ENCODE results near the gene C2CD4A.

C2CD4A gene

DNA sequence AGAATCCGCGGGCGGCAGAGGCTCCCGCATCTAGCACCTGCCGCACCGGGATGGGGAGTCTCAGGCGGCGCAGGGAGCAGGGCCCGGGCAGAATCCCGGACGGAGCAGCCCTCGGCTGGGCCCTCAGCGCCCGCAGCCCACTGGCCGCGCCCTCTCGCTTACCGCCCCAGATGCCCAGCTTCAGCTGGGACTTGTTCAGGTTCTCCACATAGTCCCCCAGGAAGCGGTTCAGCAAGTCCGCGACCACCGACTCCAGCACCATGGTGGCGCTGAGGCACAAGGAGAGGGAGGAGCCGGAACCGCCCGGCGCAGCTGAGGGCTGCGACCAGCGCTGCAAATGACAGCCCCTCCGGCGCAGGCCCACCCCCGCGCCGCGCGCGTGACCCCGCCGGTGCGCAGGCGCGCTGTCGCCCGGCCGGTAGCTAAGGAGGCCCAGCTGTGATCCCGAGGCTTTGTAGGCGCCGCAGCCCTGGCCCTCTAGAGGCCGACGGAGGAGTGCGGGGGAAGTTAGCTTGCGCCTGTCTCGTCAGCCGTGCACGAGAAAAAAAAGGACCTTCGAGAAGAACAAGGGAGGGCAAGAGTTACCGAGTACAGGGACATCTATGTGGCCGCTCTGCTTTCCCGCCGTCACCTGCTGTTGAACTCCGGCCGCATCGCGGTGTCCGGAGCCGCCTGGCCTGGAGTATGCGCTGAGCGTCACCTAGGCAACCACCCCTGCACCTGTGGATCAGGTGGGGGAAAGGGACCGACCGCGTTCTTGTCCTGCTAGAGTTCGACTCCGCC is 6.5 kb upstream of the C2CD4A start, which contains the start of gene VPS13C:
TSS of gene VPS13C (minus strand) at position 335 of the 783 bp plus-strand sequence. CDS start at position 262, 73 bp downstream.
- DNase-seq (ENCODE audit: low read depth): peak; percentile 85

DNA sequence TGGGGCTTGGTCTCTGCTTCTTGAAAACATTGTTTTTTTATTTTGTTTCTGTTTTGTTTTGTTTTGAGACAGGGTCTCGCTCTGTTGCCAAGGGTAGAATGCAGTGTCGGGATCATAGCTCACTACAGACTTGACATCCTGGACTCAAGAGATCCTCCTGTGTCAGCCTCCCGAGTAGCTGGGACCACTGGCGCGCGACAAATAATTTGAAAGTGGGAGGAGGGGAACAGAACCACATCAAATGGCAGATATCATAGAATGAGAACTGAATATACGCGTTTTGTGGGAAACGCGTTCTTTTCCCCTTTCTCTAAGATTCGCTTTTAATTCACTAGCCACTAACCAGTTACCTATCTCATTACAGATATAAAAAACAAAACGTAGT is 5.9 kb upstream of the C2CD4A start:
- no peak for DNase-seq (ENCODE audit: low read depth)

DNA sequence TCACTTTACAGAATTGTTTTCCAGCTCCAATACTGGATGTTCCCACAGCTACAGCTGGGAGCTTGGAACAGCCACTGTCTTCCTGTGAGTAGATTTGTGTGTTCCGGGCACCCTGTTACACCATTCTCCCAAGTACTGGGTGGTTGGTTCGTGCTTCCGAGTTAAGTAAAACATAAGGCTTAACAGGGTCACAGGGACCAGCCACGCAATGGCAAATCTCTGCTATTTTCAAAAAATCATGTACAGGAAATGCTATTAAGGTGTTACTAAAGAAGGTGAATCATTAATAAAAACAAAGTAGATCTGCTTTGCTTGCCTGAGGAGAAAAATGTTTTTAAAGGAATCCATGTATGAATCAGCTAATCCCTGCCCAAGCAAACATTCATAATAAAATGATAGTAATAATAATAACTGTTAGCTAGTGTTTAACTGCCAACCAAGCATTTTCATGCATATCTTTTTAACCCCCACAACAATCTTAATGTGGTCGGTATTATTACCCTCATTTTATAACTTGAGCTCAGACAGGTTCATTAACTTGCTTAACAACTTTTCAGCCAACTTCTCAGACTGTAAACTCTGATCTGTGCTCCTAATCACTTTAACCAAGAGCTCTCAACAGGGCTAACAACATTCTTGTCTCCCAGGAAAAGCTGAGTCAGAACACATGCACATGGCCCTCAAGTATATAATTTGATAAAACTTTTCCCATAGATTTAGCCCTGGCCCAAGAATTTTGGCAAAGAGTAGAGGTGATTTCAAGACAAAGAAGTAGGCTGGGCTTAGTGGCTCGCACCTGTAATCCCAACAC is 2.7 kb upstream of the C2CD4A start:
- no peak for DNase-seq (ENCODE audit: low read depth)

DNA sequence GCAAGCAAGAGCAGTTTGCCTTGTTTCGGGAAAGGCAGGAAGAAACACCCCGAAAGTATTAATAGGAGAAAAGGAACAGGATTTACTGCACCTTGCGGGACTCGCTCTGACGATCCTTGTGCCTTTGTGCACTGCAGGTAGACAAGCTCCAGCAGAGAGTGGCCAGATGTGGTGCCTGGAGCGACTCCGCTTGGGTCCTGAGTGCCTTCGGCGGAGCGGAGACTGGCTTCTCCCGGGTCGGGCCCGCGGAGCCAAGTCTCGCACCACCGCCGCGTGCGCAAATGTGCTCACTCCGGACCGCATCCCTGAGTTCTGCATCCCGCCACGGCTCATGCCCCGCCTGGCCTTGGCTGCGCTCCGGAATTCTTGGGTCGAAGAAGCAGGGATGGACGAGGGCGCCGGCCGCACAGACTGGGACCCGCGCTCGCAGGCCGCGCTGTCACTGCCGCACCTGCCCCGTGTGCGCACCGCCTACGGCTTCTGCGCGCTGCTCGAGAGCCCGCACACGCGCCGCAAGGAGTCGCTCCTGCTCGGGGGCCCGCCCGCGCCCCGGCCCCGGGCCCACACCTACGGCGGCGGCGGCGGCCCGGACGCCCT is 769 bp downstream of the C2CD4A start:
- DNase-seq (ENCODE audit: low read depth): no peak

DNA sequence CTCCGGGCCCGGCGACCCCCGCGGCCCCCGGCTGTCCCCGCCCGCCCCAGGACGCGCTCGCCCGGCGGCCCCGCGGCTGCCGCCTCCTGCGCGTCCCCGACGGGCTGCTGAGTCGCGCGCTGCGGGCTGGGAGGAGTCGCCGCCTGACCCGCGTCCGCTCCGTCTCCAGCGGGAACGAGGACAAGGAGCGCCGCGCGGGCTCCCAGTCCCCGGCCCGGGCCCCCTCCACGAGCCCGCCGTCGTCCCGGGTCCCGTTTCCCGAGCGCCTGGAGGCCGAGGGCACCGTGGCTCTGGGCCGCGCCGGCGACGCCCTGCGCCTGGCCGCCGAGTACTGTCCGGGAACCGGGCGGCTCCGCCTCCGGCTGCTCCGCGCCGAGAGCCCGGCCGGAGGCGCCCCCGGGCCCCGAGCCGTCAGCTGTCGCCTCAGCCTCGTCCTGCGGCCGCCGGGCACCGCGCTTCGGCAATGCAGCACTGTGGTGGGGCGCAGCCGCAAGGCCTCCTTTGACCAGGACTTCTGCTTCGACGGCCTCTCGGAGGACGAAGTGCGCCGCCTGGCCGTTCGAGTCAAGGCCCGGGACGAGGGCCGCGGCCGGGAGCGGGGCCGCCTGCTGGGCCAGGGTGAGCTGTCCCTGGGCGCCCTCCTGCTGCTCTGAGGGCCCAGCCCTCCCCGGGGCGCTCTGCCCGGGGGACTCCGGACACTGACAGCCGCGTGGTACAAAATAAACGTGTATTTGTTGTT is 1.5 kb downstream of the C2CD4A start:
- no peak for DNase-seq (ENCODE audit: low read depth)

GRCh38 chr15:62068810-62069167 is 2.0 kb downstream of the C2CD4A start:
- DNase-seq (ENCODE audit: low read depth): no peak

DNA sequence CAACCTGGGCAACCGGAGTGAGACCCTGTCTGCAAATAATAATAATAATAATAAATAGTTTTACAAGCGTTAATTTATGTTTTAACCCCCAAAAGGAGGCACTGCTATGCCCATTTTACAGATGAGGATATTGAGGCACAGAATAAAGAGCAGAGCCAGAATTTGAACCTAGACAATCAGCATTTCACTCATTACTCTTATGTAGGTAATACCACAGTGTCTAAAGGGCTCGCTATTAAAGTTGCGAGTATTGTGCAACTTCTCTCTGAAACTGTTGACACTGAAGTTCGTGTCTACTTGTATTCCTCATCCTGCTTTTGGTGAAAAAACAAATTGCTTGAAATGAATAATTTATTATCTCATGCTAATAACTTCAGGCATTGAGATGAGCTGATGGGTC is 2.8 kb downstream of the C2CD4A start:
- no peak for DNase-seq (ENCODE audit: low read depth)

- DNase-seq (ENCODE audit: low read depth): no peak
Measured at GRCh38 chr15:62071711-62072308, 5.0 kb downstream of the C2CD4A start.

GRCh38 chr15:62075595-62076277 is 9.0 kb downstream of the C2CD4A start:
- DNase-seq (ENCODE audit: low read depth): no peak

- no peak for DNase-seq (ENCODE audit: low read depth)
Measured at GRCh38 chr15:62079594-62079993, 12.8 kb downstream of the C2CD4A start.

DNA sequence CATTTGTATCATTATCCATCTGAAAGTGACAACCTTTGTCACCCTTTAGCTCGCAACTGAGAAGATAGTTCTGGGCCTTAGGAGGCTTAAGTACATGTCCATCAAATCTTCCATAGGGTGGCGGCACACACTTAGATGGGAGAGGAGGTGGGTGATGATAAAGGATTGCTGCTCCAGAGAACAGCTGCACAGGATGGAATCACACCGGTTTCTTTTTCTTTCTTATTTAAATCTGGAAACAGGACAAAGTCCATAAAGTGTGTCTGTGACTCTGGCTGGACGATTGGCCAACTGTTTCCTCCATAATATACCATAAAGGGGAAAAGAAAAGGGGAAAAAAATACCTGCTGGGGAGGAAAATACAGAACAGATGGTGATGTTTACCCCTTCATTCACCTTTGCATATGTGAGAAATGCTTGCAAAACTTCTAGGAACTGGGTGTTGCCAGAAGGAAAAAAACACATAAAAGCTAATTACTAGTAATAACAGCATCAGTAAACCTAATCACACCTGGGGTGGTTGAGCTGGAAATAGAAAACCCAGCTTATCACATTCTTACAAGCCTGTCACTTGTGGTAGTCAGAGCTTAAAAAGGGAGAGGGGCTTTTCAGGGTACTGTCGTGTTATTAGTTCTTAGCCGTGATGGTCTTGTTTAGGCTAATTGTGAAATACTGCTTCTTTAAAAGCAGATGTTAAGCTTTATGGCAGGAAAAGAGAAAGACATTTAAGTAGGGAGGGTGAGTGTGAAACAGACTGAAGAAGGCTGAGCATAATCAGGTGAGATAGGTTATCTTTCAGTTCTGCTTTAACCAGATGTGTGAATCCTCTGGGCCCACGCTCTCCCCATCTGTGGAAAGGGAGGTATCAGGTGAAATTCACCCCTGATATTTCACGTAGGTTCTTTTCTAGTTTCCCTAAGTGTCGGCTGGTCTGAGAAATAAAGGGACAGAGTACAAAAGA is 16.7 kb downstream of the C2CD4A start:
- DNase-seq (ENCODE audit: low read depth): no peak

DNA sequence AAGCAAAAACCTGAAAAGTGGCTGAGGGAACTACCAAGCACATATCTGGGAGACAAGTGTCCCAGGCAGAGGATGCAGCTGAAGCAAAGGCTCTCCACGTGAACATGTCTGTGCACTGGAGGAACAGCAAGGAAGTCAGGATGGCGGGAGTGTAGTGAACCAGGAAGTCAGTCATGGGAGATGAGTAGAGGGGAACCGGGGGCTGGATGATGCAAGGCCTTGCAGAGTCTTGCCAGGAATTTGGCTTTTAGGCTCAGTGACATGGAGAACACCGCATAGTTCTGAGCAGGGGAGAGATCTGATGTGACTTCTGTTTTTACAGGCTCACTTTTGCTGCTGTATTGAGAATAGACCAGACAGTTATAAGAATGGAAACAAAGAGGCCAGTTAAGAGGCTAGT is 19.0 kb downstream of the C2CD4A start:
- no peak for DNase-seq (ENCODE audit: low read depth)

GRCh38 chr15:62087671-62088352 is 21.0 kb downstream of the C2CD4A start:
- DNase-seq (ENCODE audit: low read depth): no peak

DNA sequence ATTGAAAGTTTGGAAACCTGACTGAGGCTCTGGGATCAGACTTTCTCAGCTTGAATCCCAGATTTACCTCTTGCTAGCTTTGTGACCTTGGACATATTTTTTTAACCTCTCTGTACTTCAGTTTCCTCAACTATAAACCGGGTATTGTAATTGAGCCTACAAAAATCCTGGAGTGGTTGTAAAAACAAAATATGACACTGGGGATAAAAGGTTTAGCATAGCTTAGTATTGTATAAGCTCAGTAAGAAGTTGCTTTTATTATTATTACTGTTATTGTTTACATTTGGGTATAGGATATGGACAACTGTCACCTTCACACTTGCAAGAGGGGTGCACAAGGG is 21.5 kb downstream of the C2CD4A start:
- DNase-seq (ENCODE audit: low read depth): no peak

- no peak for DNase-seq (ENCODE audit: low read depth)
Measured at GRCh38 chr15:62089616-62090015, 22.8 kb downstream of the C2CD4A start.

GRCh38 chr15:62090988-62091387 is 24.2 kb downstream of the C2CD4A start:
- DNase-seq (ENCODE audit: low read depth): no peak

GRCh38 chr15:62093809-62094208 is 27.0 kb downstream of the C2CD4A start:
- no peak for DNase-seq (ENCODE audit: low read depth)

DNA sequence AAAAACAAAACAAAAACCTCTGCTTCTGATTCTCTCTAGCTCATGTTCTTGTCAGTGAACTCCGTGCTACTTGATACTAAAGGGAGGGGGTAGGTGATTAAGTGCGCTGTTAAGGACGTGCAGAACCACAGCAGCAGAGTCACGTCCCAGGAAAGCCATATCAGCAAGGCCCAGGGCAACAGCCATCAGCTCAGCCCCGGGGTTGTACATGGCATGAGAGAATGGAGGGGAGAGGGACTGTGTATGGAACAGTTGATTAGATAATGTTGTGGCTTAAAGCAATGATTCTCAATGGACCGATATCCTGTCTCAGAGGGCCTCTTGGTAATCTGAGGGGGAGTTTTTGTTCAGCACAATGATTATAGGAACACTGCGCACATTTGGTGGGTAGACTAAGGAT is 27.6 kb downstream of the C2CD4A start:
- no peak for DNase-seq (ENCODE audit: low read depth)

DNA sequence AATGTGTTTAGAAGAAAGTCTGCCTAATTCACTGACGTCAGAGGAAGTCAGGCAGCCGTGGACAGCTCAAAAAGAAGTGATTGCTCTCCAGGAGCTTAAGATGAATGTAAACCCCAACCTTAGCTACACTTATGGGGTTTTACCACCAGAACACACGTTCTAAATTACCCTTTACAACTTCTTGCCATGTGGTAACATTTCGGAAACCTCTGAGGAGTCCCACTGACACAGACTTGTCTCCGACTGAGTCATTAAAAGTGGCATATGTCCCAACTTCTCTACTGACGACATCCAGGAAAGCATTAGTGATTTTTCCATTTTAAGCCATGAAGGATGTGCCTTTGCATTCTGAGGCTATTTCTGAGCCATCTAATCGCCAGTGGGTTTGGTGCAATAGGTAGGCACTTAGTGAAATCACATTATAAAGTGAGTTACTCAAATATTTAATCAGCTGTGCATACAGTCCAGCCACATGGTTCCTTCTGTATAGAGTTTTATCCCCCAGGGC is 32.4 kb downstream of the C2CD4A start:
- no peak for DNase-seq (ENCODE audit: low read depth)

All from T-helper 22 cell (primary cell).